KOPT-K1 (cell line): ENCODE results near the gene RAB40C.

ENCODE experiments used
- H3K27ac ChIP-seq: fragments of 200-600 bp; sonication (generic); 2 replicates; pipeline ENCODE4 v1.5.1; 2016; ENCODE audit warnings: antibody characterized with exemption, mild to moderate bottlenecking, low read depth, low read length; ENCODE audit not compliant: poor library complexity, severe bottlenecking
- H3K36me3 ChIP-seq: fragments of 200-600 bp; sonication (generic); 2 replicates; pipeline ENCODE4 v1.5.1; 2017; ENCODE audit warnings: antibody characterized with exemption, mild to moderate bottlenecking, low read length, moderate library complexity; ENCODE audit not compliant: insufficient read depth
- H3K9me3 ChIP-seq: fragments of 200-600 bp; sonication (generic); 2 replicates; pipeline ENCODE4 v1.5.1; 2017; ENCODE audit warnings: antibody characterized with exemption, low read length, mild to moderate bottlenecking; ENCODE audit not compliant: insufficient read depth, poor library complexity, severe bottlenecking

Gene RAB40C

GRCh38 chr16:671353-672131 is 81.7 kb downstream of the RAB40C start:
- no peak overlapping the region for H3K27ac ChIP-seq
- H3K36me3 ChIP-seq: peaks cover 65% of the 10 kb centered on the region
- H3K9me3 ChIP-seq: no peaks in the 10 kb centered on the region

GRCh38 chr16:672371-672770 is 82.5 kb downstream of the RAB40C start:
- no peak overlapping the region for H3K27ac ChIP-seq
- H3K36me3 ChIP-seq: peaks cover 68% of the 10 kb centered on the region

GRCh38 chr16:672851-673250 is 83.0 kb downstream of the RAB40C start:
- H3K36me3 ChIP-seq: peaks cover 68% of the 10 kb centered on the region
- no peak overlapping the region for H3K27ac ChIP-seq

More at GRCh38 chr16:672371-672770, 82.5 kb downstream of the RAB40C start:
- no peaks in the 10 kb centered on the region for H3K9me3 ChIP-seq

GRCh38 chr16:673399-673991 is 83.6 kb downstream of the RAB40C start:
- Histone ChIP-seq H3K36me3 (peaks cover 68% of the 10 kb centered on the region), H3K27ac (no peak overlapping the region), H3K9me3 (no peaks in the 10 kb centered on the region)

More at GRCh38 chr16:672851-673250, 83.0 kb downstream of the RAB40C start:
- no peaks in the 10 kb centered on the region for H3K9me3 ChIP-seq

- no peak overlapping the region for H3K27ac ChIP-seq
- H3K36me3 ChIP-seq: peaks cover 65% of the 10 kb centered on the region
- H3K9me3 ChIP-seq: no peaks in the 10 kb centered on the region
Observed at GRCh38 chr16:674214-674881, 84.5 kb downstream of the RAB40C start.

- H3K9me3 ChIP-seq: no peaks in the 10 kb centered on the region
- H3K27ac ChIP-seq: no peak within 1 kb of the TSS
- H3K36me3 ChIP-seq: peaks cover 56% of the 10 kb centered on the region
Observed at GRCh38 chr16:674968-675883, 85.4 kb downstream of the RAB40C start, which contains the start of gene RHBDL1. TSS of gene RHBDL1 (plus strand) at chr16:675671. CDS start at chr16:675791, 120 bp downstream.

- H3K9me3 ChIP-seq: no peaks in the 10 kb centered on the region
- no peak overlapping the region for H3K27ac ChIP-seq
- peaks cover 48% of the 10 kb centered on the region for H3K36me3 ChIP-seq
Observed at GRCh38 chr16:675884-676564, 86.2 kb downstream of the RAB40C start.

- no peak overlapping the region for H3K27ac ChIP-seq
- H3K36me3 ChIP-seq: peaks cover 46% of the 10 kb centered on the region
- H3K9me3 ChIP-seq: no peaks in the 10 kb centered on the region
Observed at GRCh38 chr16:676565-676902, 86.7 kb downstream of the RAB40C start.

- H3K36me3 ChIP-seq: peaks cover 46% of the 10 kb centered on the region
- H3K27ac ChIP-seq: no peak overlapping the region
- H3K9me3 ChIP-seq: no peaks in the 10 kb centered on the region
Observed at GRCh38 chr16:676913-677312, 87.0 kb downstream of the RAB40C start.

- H3K9me3 ChIP-seq: no peaks in the 10 kb centered on the region
- H3K36me3 ChIP-seq: peaks cover 46% of the 10 kb centered on the region
- no peak overlapping the region for H3K27ac ChIP-seq
Observed at GRCh38 chr16:677316-678190, 87.7 kb downstream of the RAB40C start.

GRCh38 chr16:678209-678857 is 88.5 kb downstream of the RAB40C start:
- Histone ChIP-seq H3K9me3 (no peaks in the 10 kb centered on the region), H3K36me3 (peaks cover 46% of the 10 kb centered on the region), H3K27ac (no peak overlapping the region)
